SK-N-SH (cell line): ENCODE data around the gene PKNOX1. TPM values are rescaled to one million over a fixed set of nuclear protein-coding genes. Genes with fewer than 3 reads are reported as not detected.

ENCODE experiments used
- CTCF ChIA-PET: fragments of 300-600, 350-600 bp; formaldehyde crosslinking; extraction: SDS; loops from one replicate; lab custom pipeline; 2021; lab: Yijun Ruan, JAX
- POLR2A ChIA-PET: fragments of 350-600 bp; sonication (Branson Sonifier 250); formaldehyde crosslinking; extraction: SDS; loops from one replicate; lab custom pipeline; 2020; ENCODE audit warnings: antibody characterized with exemption, inconsistent platforms; lab: Yijun Ruan, JAX
- DNase-seq: peaks from one replicate; pipeline ENCODE4 v3.0.0; 2012
- H2AFZ ChIP-seq: fragments of 200-600 bp; sonication (generic); 2 replicates; pipeline ENCODE4 v1.8.1; 2016; ENCODE audit warnings: antibody characterized with exemption, mild to moderate bottlenecking, low read depth
- H3F3A ChIP-seq: fragments of 200-600 bp; sonication (generic); replicated peaks from 2 replicates; pipeline ENCODE3; 2016; ENCODE audit warnings: antibody characterized with exemption, mild to moderate bottlenecking; ENCODE audit not compliant: insufficient read depth
- H3K27ac ChIP-seq, 2 experiments: fragments of 200-500 bp in 1 of 2; fragments of 200-600 bp in 1 of 2; sonication (Bioruptor generic) in 1 of 2; sonication (generic), shearing (Covaris generic) in 1 of 2; 2 replicates each; pipeline versions ENCODE4 v1.5.1 to v1.6.1; 2014 to 2016; ENCODE audit warnings: low read depth in 2 of 2, inconsistent platforms in 1 of 2, low read length in 1 of 2, mild to moderate bottlenecking in 1 of 2, mixed read lengths in 1 of 2
- H3K27me3 ChIP-seq: fragments of 200-600 bp; sonication (generic), shearing (Covaris generic); 2 replicates; pipeline ENCODE4 v1.6.1; 2016; ENCODE audit warnings: mixed run types; ENCODE audit not compliant: insufficient read depth
- H3K36me3 ChIP-seq, 2 experiments: fragments of 200-500 bp in 1 of 2; fragments of 200-600 bp in 1 of 2; sonication (Bioruptor generic) in 1 of 2; sonication (generic) in 1 of 2; replicated peaks in 1 of 2; 2 replicates each; pipeline versions ENCODE3 to v1.5.1; 2014 to 2016; ENCODE audit warnings: low read length in 1 of 2, mild to moderate bottlenecking in 1 of 2; ENCODE audit not compliant: insufficient read depth in 2 of 2, control insufficient read depth in 1 of 2
- H3K4me1 ChIP-seq, 2 experiments: fragments of 200-500 bp in 1 of 2; fragments of 200-600 bp in 1 of 2; sonication (Bioruptor generic) in 1 of 2; sonication (generic), shearing (Covaris generic) in 1 of 2; 2 replicates each; pipeline versions ENCODE4 v1.5.1 to v1.6.1; 2014 to 2016; ENCODE audit warnings: low read depth in 1 of 2, low read length in 1 of 2, mixed run types in 1 of 2; ENCODE audit not compliant: insufficient read depth in 2 of 2, control insufficient read depth in 1 of 2
- H3K4me2 ChIP-seq: fragments of 200-600 bp; sonication (generic), shearing (Covaris generic); 2 replicates; pipeline ENCODE4 v1.6.1; 2017; ENCODE audit warnings: mixed run types
- H3K4me3 ChIP-seq, 2 experiments: fragments of 200-500 bp in 1 of 2; fragments of 200-600 bp in 1 of 2; sonication (Bioruptor generic) in 1 of 2; sonication (generic), shearing (Covaris generic) in 1 of 2; 2 replicates each; pipeline versions ENCODE4 v1.5.1 to v1.8.1; 2014 to 2016; ENCODE audit warnings: low read depth in 2 of 2, inconsistent platforms in 1 of 2, low read length in 1 of 2, mild to moderate bottlenecking in 1 of 2, mixed read lengths in 1 of 2, moderate library complexity in 1 of 2
- H3K79me2 ChIP-seq: fragments of 200-600 bp; sonication (generic); 2 replicates; pipeline ENCODE4 v1.8.1; 2017; ENCODE audit warnings: mild to moderate bottlenecking; ENCODE audit not compliant: insufficient read depth
- H3K9ac ChIP-seq: fragments of 200-600 bp; sonication (generic); 2 replicates; pipeline ENCODE4 v1.6.1; 2017; ENCODE audit warnings: mixed run types
- H3K9me2 ChIP-seq: fragments of 200-600 bp; sonication (generic); 2 replicates; pipeline ENCODE4 v1.6.1; 2017; ENCODE audit warnings: mixed run types
- H3K9me3 ChIP-seq: fragments of 200-600 bp; sonication (generic); 2 replicates; pipeline ENCODE4 v1.6.1; 2017; ENCODE audit warnings: mixed run types, mild to moderate bottlenecking, moderate library complexity
- H4K20me1 ChIP-seq: fragments of 200-600 bp; sonication (generic); 2 replicates; pipeline ENCODE4 v1.6.1; 2017; ENCODE audit warnings: mild to moderate bottlenecking, mixed run types; ENCODE audit not compliant: insufficient read depth
- CHD2 ChIP-seq: fragments of 150-350 bp; IDR thresholded peaks from 2 replicates; pipeline ENCODE4 v1.6.1; 2018; ENCODE audit warnings: low read length; ENCODE audit not compliant: partially characterized antibody
- FOXJ3 ChIP-seq: sonication (generic); formaldehyde crosslinking; IDR thresholded peaks from 2 replicates; pipeline ENCODE4 v1.5.1; 2020; ENCODE audit warnings: mild to moderate bottlenecking, missing genetic modification reagents
- GABPA ChIP-seq: IDR thresholded peaks from 2 replicates; pipeline ENCODE4 v1.4.0; 2012; ENCODE audit warnings: low read depth, mild to moderate bottlenecking
- GATA2 ChIP-seq: sonication (generic); formaldehyde crosslinking; IDR thresholded peaks from 2 replicates; pipeline ENCODE4 v1.5.0; 2020; ENCODE audit warnings: mild to moderate bottlenecking, missing genetic modification reagents
- JUND ChIP-seq: IDR thresholded peaks from 2 replicates; pipeline ENCODE4 v1.4.0; 2012
- MEF2A ChIP-seq: IDR thresholded peaks from 2 replicates; pipeline ENCODE4 v1.4.0; 2012; ENCODE audit warnings: low read depth, borderline replicate concordance
- PBX3 ChIP-seq: IDR thresholded peaks from 2 replicates; pipeline ENCODE4; 2012
- RAD21 ChIP-seq: IDR thresholded peaks from 2 replicates; pipeline ENCODE4 v1.6.1; 2012; ENCODE audit warnings: mild to moderate bottlenecking, low read length
- RFX5 ChIP-seq: IDR thresholded peaks from 2 replicates; pipeline ENCODE4 v1.6.1; 2012; ENCODE audit warnings: mild to moderate bottlenecking, improper control_type of control experiment, low read length
- SIN3A ChIP-seq: IDR thresholded peaks from 2 replicates; pipeline ENCODE4 v1.6.1; 2012; ENCODE audit warnings: low read depth, mild to moderate bottlenecking, low read length, moderate library complexity, borderline replicate concordance
- YY1 ChIP-seq: IDR thresholded peaks from 2 replicates; pipeline ENCODE4 v1.4.0; 2012; ENCODE audit warnings: low read depth, mild to moderate bottlenecking
- ZBTB33 ChIP-seq: IDR thresholded peaks from 2 replicates; pipeline ENCODE4 v1.4.0; 2012; ENCODE audit warnings: low read depth, borderline replicate concordance
- WGBS: methylation state at CpG from one replicate; pipeline ENCODE4 v1.1.6; 2017; ENCODE audit warnings: low lambda C conversion rate; 5-methylcytosine and 5-hydroxymethylcytosine counted together
- polyA plus RNA-seq, 3 experiments: library from polyadenylated mRNA; depleted of rRNA; stranded (reverse); fragments of >200 nt; gene quantifications; 2 replicates each; pipeline ENCODE4 v1.2.3, GENCODE V29; 2012
- TF ChIP-seq, protein P1 (sequence below): fragments of 150-350 bp; IDR thresholded peaks from 2 replicates; pipeline ENCODE4 v1.6.1; 2017; ENCODE audit warnings: antibody characterized with exemption, low read length, low read depth, borderline replicate concordance
- TF ChIP-seq, protein P2 (sequence below): fragments of 150-350 bp; IDR thresholded peaks from 2 replicates; pipeline ENCODE4 v1.6.1; 2016; ENCODE audit warnings: mild to moderate bottlenecking, low read depth, low read length
- TF ChIP-seq, protein P3 (sequence below): fragments of 200-600 bp; sonication (generic); IDR thresholded peaks from 2 replicates; pipeline ENCODE4 v1.6.1; 2017; ENCODE audit warnings: antibody characterized with exemption, mild to moderate bottlenecking, moderate library complexity
- TF ChIP-seq, protein P4 (sequence below): IDR thresholded peaks from 2 replicates; pipeline ENCODE4 v1.6.1; 2012; ENCODE audit warnings: mild to moderate bottlenecking, low read depth, low read length, moderate library complexity
- TF ChIP-seq, protein P5 (sequence below): IDR thresholded peaks from 2 replicates; pipeline ENCODE4 v1.4.0; 2012; ENCODE audit warnings: low read depth, borderline replicate concordance

The PKNOX1 gene
- polyA plus RNA-seq, 1 of the 3 experiments (the other 2 are of a cell fraction) = 21.7 TPM

DNA sequence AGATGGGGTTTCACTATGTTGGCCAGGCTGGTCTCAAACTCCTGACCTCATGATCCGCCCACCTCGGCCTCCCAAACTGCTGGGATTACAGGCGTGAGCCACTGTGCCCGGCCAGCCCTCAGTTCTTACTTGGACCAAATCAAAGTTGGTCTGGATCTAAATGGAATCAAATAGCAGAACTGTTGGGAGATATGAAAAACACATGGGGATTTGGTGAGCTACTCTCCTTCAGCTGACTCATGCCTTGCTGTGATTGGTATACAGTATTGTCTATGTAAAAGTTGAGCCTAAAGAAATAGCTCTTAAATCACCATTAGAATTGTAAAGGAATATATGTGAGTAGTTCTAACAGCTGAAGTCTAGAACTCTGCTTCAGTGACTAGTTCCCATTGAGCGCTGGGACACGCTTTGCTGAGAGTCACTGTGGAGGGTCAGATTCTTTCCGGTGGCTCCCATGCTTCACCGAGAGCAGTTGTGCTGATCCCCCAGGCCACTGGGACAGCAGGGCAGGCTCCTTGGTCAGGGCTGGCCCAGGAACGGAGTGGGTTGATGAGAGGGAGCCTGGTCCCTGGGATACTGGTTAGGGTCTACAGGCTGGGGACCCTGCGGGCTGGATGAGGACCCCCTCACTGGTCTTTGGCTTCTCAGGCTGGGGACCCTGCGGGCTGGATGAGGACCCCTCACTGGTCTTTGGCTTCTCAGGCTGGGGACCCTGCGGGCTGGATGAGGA is 14.0 kb downstream of the PKNOX1 start:
- CTCF ChIA-PET = interaction anchor here (1.3 kb wide), 1 partner anchor 8 kb away, joined by 3 read pairs; no protein-coding TSS in a partner anchor
- Histone ChIP-seq H3K27ac (no peak overlapping the region), H2AFZ (no peak overlapping the region), H3K36me3 (no peaks in the 10 kb centered on the region), H3F3A (peaks cover 4% of the 10 kb centered on the region), H3K4me3 (no peak overlapping the region), H3K9me2 (no peaks in the 10 kb centered on the region), H3K79me2 (peaks cover 41% of the 10 kb centered on the region)
- 98% methylated on average over 6 of the region's 12 CpGs for WGBS
- TF ChIP-seq, protein P1, sequence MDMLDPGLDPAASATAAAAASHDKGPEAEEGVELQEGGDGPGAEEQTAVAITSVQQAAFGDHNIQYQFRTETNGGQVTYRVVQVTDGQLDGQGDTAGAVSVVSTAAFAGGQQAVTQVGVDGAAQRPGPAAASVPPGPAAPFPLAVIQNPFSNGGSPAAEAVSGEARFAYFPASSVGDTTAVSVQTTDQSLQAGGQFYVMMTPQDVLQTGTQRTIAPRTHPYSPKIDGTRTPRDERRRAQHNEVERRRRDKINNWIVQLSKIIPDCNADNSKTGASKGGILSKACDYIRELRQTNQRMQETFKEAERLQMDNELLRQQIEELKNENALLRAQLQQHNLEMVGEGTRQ = no peak
- TF ChIP-seq SIN3A (no peak), RFX5 (no peak), GABPA (no peak), RAD21 (no peak), FOXJ3 (no peak), PBX3 (no peak), ZBTB33 (no peak), JUND (no peak), GATA2 (CRISPR knock-in tag) (no peak), YY1 (no peak), CHD2 (no peak), MEF2A (no peak)
- TF ChIP-seq, protein P2, sequence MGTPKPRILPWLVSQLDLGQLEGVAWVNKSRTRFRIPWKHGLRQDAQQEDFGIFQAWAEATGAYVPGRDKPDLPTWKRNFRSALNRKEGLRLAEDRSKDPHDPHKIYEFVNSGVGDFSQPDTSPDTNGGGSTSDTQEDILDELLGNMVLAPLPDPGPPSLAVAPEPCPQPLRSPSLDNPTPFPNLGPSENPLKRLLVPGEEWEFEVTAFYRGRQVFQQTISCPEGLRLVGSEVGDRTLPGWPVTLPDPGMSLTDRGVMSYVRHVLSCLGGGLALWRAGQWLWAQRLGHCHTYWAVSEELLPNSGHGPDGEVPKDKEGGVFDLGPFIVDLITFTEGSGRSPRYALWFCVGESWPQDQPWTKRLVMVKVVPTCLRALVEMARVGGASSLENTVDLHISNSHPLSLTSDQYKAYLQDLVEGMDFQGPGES = no peak
- TF ChIP-seq, protein P3, sequence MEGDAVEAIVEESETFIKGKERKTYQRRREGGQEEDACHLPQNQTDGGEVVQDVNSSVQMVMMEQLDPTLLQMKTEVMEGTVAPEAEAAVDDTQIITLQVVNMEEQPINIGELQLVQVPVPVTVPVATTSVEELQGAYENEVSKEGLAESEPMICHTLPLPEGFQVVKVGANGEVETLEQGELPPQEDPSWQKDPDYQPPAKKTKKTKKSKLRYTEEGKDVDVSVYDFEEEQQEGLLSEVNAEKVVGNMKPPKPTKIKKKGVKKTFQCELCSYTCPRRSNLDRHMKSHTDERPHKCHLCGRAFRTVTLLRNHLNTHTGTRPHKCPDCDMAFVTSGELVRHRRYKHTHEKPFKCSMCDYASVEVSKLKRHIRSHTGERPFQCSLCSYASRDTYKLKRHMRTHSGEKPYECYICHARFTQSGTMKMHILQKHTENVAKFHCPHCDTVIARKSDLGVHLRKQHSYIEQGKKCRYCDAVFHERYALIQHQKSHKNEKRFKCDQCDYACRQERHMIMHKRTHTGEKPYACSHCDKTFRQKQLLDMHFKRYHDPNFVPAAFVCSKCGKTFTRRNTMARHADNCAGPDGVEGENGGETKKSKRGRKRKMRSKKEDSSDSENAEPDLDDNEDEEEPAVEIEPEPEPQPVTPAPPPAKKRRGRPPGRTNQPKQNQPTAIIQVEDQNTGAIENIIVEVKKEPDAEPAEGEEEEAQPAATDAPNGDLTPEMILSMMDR = no peak
- TF ChIP-seq, protein P4, sequence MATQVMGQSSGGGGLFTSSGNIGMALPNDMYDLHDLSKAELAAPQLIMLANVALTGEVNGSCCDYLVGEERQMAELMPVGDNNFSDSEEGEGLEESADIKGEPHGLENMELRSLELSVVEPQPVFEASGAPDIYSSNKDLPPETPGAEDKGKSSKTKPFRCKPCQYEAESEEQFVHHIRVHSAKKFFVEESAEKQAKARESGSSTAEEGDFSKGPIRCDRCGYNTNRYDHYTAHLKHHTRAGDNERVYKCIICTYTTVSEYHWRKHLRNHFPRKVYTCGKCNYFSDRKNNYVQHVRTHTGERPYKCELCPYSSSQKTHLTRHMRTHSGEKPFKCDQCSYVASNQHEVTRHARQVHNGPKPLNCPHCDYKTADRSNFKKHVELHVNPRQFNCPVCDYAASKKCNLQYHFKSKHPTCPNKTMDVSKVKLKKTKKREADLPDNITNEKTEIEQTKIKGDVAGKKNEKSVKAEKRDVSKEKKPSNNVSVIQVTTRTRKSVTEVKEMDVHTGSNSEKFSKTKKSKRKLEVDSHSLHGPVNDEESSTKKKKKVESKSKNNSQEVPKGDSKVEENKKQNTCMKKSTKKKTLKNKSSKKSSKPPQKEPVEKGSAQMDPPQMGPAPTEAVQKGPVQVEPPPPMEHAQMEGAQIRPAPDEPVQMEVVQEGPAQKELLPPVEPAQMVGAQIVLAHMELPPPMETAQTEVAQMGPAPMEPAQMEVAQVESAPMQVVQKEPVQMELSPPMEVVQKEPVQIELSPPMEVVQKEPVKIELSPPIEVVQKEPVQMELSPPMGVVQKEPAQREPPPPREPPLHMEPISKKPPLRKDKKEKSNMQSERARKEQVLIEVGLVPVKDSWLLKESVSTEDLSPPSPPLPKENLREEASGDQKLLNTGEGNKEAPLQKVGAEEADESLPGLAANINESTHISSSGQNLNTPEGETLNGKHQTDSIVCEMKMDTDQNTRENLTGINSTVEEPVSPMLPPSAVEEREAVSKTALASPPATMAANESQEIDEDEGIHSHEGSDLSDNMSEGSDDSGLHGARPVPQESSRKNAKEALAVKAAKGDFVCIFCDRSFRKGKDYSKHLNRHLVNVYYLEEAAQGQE = no peak
- TF ChIP-seq, protein P5, sequence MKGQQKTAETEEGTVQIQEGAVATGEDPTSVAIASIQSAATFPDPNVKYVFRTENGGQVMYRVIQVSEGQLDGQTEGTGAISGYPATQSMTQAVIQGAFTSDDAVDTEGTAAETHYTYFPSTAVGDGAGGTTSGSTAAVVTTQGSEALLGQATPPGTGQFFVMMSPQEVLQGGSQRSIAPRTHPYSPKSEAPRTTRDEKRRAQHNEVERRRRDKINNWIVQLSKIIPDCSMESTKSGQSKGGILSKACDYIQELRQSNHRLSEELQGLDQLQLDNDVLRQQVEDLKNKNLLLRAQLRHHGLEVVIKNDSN = no peak
- TF ChIP-seq, all 33 proteins: peak for 0
- H3K9ac ChIP-seq = no peak overlapping the region
- no peaks in the 10 kb centered on the region for H3K9me3 ChIP-seq
- peaks cover 0 to 14% of the 10 kb centered on the region in 2 experiments; a peak in 1 of 4 replicates for H3K4me1 ChIP-seq
- POLR2A ChIA-PET = no interaction called here
- H3K27me3 ChIP-seq = no peaks in the 10 kb centered on the region
- no peak overlapping the region for H3K4me2 ChIP-seq
- H4K20me1 ChIP-seq = no peaks in the 10 kb centered on the region
- no peak for DNase-seq
